H1 (cell line): ENCODE results near the gene ESPNL. TPM values are rescaled to one million over a fixed set of nuclear protein-coding genes. Genes with fewer than 3 reads are reported as not detected.

Experiments
- CTCF ChIA-PET: fragments of 300-600 bp; sonication (Branson Sonifier 250); formaldehyde crosslinking; loops from one replicate; lab custom pipeline; 2021; ENCODE audit not compliant: partially characterized antibody; lab: Charles Lee
- POLR2A ChIA-PET: fragments of 300-600 bp; sonication (Branson Sonifier 250); formaldehyde crosslinking; loops from one replicate; lab custom pipeline; 2021; ENCODE audit warnings: inconsistent platforms; ENCODE audit not compliant: partially characterized antibody; lab: Charles Lee
- DNase-seq, 2 experiments: peaks; one replicate each; pipeline versions ENCODE4 v3.0.0 to v3.0.0-alpha.2; 2010 to 2022; ENCODE audit warnings: low spot score in 2 of 2, low read depth in 1 of 2, mixed read lengths in 1 of 2
- FAIRE-seq: peaks from 2 replicates; lab custom pipeline; 2011; peaks lifted over from hg19 to GRCh38; lab: Jason Lieb, UNC
- H2AFZ ChIP-seq: 2 replicates; pipeline ENCODE4 v1.8.1; 2012; ENCODE audit warnings: low read length, inconsistent platforms
- H2AK5ac ChIP-seq: 2 replicates; pipeline ENCODE4 v1.6.1; 2013; ENCODE audit warnings: low read depth, low read length
- H2BK120ac ChIP-seq: replicated peaks from 2 replicates; pipeline ENCODE3; 2013; ENCODE audit warnings: low read depth, low read length, inconsistent platforms
- H2BK12ac ChIP-seq: 2 replicates; pipeline ENCODE4 v1.6.1; 2013; ENCODE audit warnings: low read depth, low read length
- H2BK15ac ChIP-seq: 2 replicates; pipeline ENCODE4 v1.6.1; 2013; ENCODE audit warnings: low read length
- H2BK20ac ChIP-seq: 2 replicates; pipeline ENCODE4 v1.6.1; 2013; ENCODE audit warnings: low read length
- H2BK5ac ChIP-seq: 2 replicates; pipeline ENCODE4 v1.6.1; 2013; ENCODE audit warnings: low read depth, low read length
- H3K14ac ChIP-seq: 2 replicates; pipeline ENCODE4 v1.6.1; 2013; ENCODE audit warnings: inconsistent platforms; ENCODE audit not compliant: insufficient read length
- H3K18ac ChIP-seq: 2 replicates; pipeline ENCODE4 v1.6.1; 2013; ENCODE audit warnings: low read length; ENCODE audit errors: extremely low read depth
- H3K23ac ChIP-seq: 2 replicates; pipeline ENCODE4 v1.6.1; 2013; ENCODE audit warnings: inconsistent platforms; ENCODE audit not compliant: insufficient read length
- H3K23me2 ChIP-seq: 2 replicates; pipeline ENCODE4 v1.6.1; 2013; ENCODE audit warnings: low read depth, low read length
- H3K27ac ChIP-seq: 2 replicates; pipeline ENCODE4 v1.6.1; 2011; ENCODE audit warnings: low read depth, low read length, inconsistent platforms
- H3K27me3 ChIP-seq, 4 experiments: replicated peaks in 1 of 4; 1 replicate in 1 of 4; 2 replicates in 3 of 4; pipeline versions ENCODE4 v1.6.1 to v1.8.1; 2011 to 2013; ENCODE audit warnings: low read length in 3 of 4, mild to moderate bottlenecking in 3 of 4, inconsistent platforms in 2 of 4, mixed read lengths in 2 of 4, moderate library complexity in 1 of 4; ENCODE audit not compliant: control insufficient read depth in 3 of 4, insufficient read depth in 3 of 4; ENCODE audit errors: extremely low read depth in 1 of 4
- H3K36me3 ChIP-seq, 4 experiments: 2 replicates each; pipeline versions ENCODE4 v1.6.1 to v1.8.1; 2011 to 2013; ENCODE audit warnings: mild to moderate bottlenecking in 4 of 4, low read length in 3 of 4, moderate library complexity in 2 of 4, control low read depth in 1 of 4, inconsistent platforms in 1 of 4; ENCODE audit not compliant: insufficient read depth in 4 of 4, control insufficient read depth in 2 of 4
- H3K4ac ChIP-seq: replicated peaks from 2 replicates; pipeline ENCODE3; 2013; ENCODE audit warnings: low read length, low read depth, mixed read lengths, inconsistent platforms; ENCODE audit not compliant: insufficient read length
- H3K4me1 ChIP-seq, 4 experiments: replicated peaks in 1 of 4; 1 replicate in 1 of 4; 2 replicates in 3 of 4; pipeline versions ENCODE4 v1.6.1 to v1.8.1; 2011 to 2013; ENCODE audit warnings: low read length in 3 of 4, inconsistent platforms in 2 of 4, mixed read lengths in 1 of 4; ENCODE audit not compliant: insufficient read depth in 4 of 4, control insufficient read depth in 3 of 4
- H3K4me2 ChIP-seq, 2 experiments: 2 replicates each; pipeline versions ENCODE4 v1.6.1 to v1.8.1; 2011 to 2013; ENCODE audit warnings: low read depth in 2 of 2, low read length in 2 of 2, control low read depth in 1 of 2, inconsistent platforms in 1 of 2, mild to moderate bottlenecking in 1 of 2; ENCODE audit not compliant: insufficient read depth in 1 of 2
- H3K4me3 ChIP-seq, 4 experiments: fragments of 200-600, 300-600 bp in 1 of 4; sonication (generic), shearing (Covaris generic), sonication (Bioruptor Twin) in 1 of 4; 2 replicates each; pipeline versions ENCODE4 v1.5.1 to v1.8.1; 2011 to 2016; ENCODE audit warnings: low read length in 4 of 4, low read depth in 3 of 4, control low read depth in 2 of 4, inconsistent platforms in 2 of 4, mild to moderate bottlenecking in 2 of 4, mixed read lengths in 1 of 4, moderate library complexity in 1 of 4; ENCODE audit not compliant: insufficient read depth in 2 of 4; ENCODE audit errors: extremely low read depth in 1 of 4
- H3K56ac ChIP-seq: replicated peaks from 2 replicates; pipeline ENCODE3; 2013; ENCODE audit warnings: low read depth, mild to moderate bottlenecking, mixed read lengths, low read length, inconsistent platforms; ENCODE audit not compliant: insufficient read length
- H3K79me1 ChIP-seq: 2 replicates; pipeline ENCODE4 v1.6.1; 2013; ENCODE audit warnings: low read depth, low read length, control low read depth
- H3K79me2 ChIP-seq, 2 experiments: 2 replicates each; pipeline versions ENCODE4 v1.6.1 to v1.8.1; 2012 to 2013; ENCODE audit warnings: low read length in 2 of 2, mild to moderate bottlenecking in 2 of 2, inconsistent platforms in 1 of 2; ENCODE audit not compliant: insufficient read depth in 2 of 2, control insufficient read depth in 1 of 2
- H3K9ac ChIP-seq, 4 experiments: replicated peaks in 1 of 4; 1 replicate in 1 of 4; 2 replicates in 3 of 4; pipeline versions ENCODE4 v1.6.1 to v1.8.1; 2011 to 2013; ENCODE audit warnings: low read depth in 3 of 4, low read length in 3 of 4, control low read depth in 2 of 4, mild to moderate bottlenecking in 2 of 4, moderate library complexity in 2 of 4, inconsistent platforms in 1 of 4; ENCODE audit errors: extremely low read depth in 1 of 4
- H3K9me3 ChIP-seq, 2 experiments: 2 replicates each; pipeline versions ENCODE4 v1.6.1 to v1.8.1; 2012 to 2013; ENCODE audit warnings: mild to moderate bottlenecking in 2 of 2, moderate library complexity in 2 of 2, control low read depth in 1 of 2, inconsistent platforms in 1 of 2, low read depth in 1 of 2, low read length in 1 of 2, mixed read lengths in 1 of 2; ENCODE audit not compliant: insufficient read depth in 2 of 2
- H4K20me1 ChIP-seq, 2 experiments: replicated peaks in 1 of 2; 2 replicates each; pipeline versions ENCODE3 to v1.8.1; 2011 to 2013; ENCODE audit warnings: inconsistent platforms in 2 of 2, low read length in 2 of 2, mild to moderate bottlenecking in 1 of 2; ENCODE audit not compliant: insufficient read depth in 2 of 2, control insufficient read depth in 1 of 2
- H4K5ac ChIP-seq: 2 replicates; pipeline ENCODE4 v1.6.1; 2013; ENCODE audit warnings: low read length, low read depth, mixed read lengths, inconsistent platforms; ENCODE audit not compliant: insufficient read length
- H4K8ac ChIP-seq: 2 replicates; pipeline ENCODE4 v1.8.0; 2013; ENCODE audit warnings: mild to moderate bottlenecking, moderate library complexity, low read length, inconsistent platforms; ENCODE audit not compliant: insufficient read depth; ENCODE audit errors: extremely low read depth
- H4K91ac ChIP-seq: replicated peaks from 2 replicates; pipeline ENCODE3; 2013; ENCODE audit warnings: low read length, mixed read lengths, inconsistent platforms; ENCODE audit not compliant: insufficient read length
- EZH2 ChIP-seq: fragments of 200-600 bp; sonication (generic); IDR thresholded peaks from 2 replicates; pipeline ENCODE4 v1.7.1; 2012; ENCODE audit warnings: low read depth, mild to moderate bottlenecking, moderate library complexity, low read length, inconsistent platforms; ENCODE audit not compliant: severe bottlenecking
- HDAC2 ChIP-seq, 2 experiments: fragments of 300-600 bp in 1 of 2; sonication (generic) in 1 of 2; IDR thresholded peaks; 2 replicates each; pipeline ENCODE4 v1.6.1; 2011 to 2012; ENCODE audit warnings: low read depth in 2 of 2, low read length in 2 of 2, mild to moderate bottlenecking in 2 of 2, moderate library complexity in 2 of 2, borderline replicate concordance in 1 of 2, inconsistent platforms in 1 of 2
- RAD21 ChIP-seq, 2 experiments: IDR thresholded peaks in 1 of 2; conservative IDR thresholded peaks in 1 of 2; 2 replicates each; pipeline ENCODE4 v1.6.1; 2011; ENCODE audit warnings: low read depth in 2 of 2, low read length in 2 of 2, improper control_type of control experiment in 1 of 2, inconsistent platforms in 1 of 2, mild to moderate bottlenecking in 1 of 2, moderate library complexity in 1 of 2
- SP4 ChIP-seq: IDR thresholded peaks from 2 replicates; pipeline ENCODE4 v1.6.1; 2012; ENCODE audit warnings: low read length, inconsistent platforms
- WGBS, 2 experiments: shearing (Covaris generic) in 1 of 2; methylation state at CpG; one replicate each; pipeline versions ENCODE4 v1.1.6 to v1.1.7; 2013 to 2015; ENCODE audit warnings: low lambda C conversion rate in 2 of 2, mixed read lengths in 2 of 2, inconsistent platforms in 1 of 2, low coverage in 1 of 2, missing lambda C conversion rate in 1 of 2; ENCODE audit not compliant: insufficient replicate concordance in 2 of 2, insufficient coverage in 1 of 2, insufficient read length in 1 of 2; ENCODE audit errors: extremely low coverage in 1 of 2, missing lambda C conversion rate in 1 of 2; 5-methylcytosine and 5-hydroxymethylcytosine counted together
- polyA plus RNA-seq, 7 experiments: library from polyadenylated mRNA; depleted of rRNA in 3 of 7; stranded (reverse) in 5 of 7; unstranded in 2 of 7; fragments of >200 nt in 5 of 7; fragments of 200-250 nt in 2 of 7; gene quantifications; 1 replicate in 5 of 7; 2 replicates in 1 of 7; 4 replicates in 1 of 7; pipeline versions ENCODE4 v1.2.1 to v1.2.3, GENCODE V29; 2011 to 2013; ENCODE audit warnings: missing spikeins in 2 of 7, mixed read lengths in 2 of 7
- total RNA-seq: library from RNA; stranded (reverse); fragmentation: NEBNext Ultra II Directional; extraction: Animal tissue kit (Norgen Biotek cat#: 25700); gene quantifications from 2 replicates; pipeline ENCODE4 v1.2.1, GENCODE V29; 2021
- TF ChIP-seq, protein P1 (sequence below): IDR thresholded peaks from 2 replicates; pipeline ENCODE4 v1.6.1; 2012; ENCODE audit warnings: inconsistent platforms

The ESPNL gene
- total and polyA plus RNA-seq, 2 of the 8 experiments (the other 6 are each of a cell fraction or from before 2014, with no cell fraction given): 0.68 to 1.3 TPM

DNA sequence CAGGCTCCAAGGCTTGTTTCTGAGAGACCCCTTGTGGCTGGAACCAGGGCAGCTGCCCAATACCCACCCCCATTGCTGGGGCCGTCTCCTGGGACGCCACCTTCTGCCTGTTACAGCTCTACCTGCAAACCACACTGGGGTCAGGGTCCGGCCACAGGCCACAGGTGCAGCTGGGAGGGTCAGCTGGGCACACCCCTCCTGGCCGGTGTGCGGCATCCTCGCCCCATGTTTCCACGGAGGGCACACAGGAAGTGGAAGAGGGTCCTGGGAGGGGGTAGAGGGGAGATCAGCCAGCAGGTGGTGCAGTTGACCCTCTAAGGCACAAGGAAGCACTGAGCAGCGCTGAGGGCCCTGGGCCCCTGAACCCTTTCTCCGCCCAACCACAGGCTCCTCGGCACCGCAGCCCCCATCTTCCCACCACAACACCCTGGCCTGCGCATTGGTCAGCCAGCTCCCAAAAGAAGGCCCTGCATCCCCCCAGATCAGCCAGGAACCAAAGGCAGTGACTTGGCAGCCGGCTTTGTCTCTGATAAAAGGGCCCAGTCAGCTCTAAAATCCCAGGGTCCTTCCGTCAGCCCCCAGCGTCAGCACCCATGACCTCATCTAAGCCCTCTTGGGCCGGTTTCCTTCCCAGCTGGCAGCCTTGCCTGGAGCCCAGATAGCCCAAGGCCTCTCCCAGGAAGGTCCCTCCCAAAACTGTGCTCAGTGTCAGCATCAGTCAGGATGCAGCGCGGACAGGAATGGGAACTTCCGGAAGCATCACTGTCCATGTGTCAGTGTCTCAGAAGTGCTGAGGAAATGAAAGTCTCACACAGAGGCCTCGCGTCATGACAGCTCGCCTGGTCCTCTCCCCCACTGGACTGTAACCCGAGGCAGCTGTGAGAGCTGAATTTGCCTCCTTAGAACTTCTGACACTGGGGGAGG lies 60.3 kb downstream of the ESPNL start:
- FAIRE-seq: no peak
- peaks cover 21 to 67% (median 50%) of the 10 kb centered on the region in 4 experiments for H3K27me3 ChIP-seq
- TF ChIP-seq RAD21 (IDR thresholded peaks at IDR 0.05 in 1 of 2, conservative IDR thresholded peaks at IDR 0.05 in 1 of 2; ENCODE audit: low read depth in 2 of 2, low read length in 2 of 2): peak; percentile 15 to 41
- TF ChIP-seq SP4: no peak
- no peak for TF ChIP-seq EZH2
- 0 out of 4 replicates have a peak, but pooled peaks of 1 of the 2 experiments have one; percentile 16 for TF ChIP-seq HDAC2 (IDR thresholded peaks at IDR 0.05; ENCODE audit: borderline replicate concordance in 1 of 2, low read depth in 2 of 2, low read length in 2 of 2)
- TF ChIP-seq, protein P1, sequence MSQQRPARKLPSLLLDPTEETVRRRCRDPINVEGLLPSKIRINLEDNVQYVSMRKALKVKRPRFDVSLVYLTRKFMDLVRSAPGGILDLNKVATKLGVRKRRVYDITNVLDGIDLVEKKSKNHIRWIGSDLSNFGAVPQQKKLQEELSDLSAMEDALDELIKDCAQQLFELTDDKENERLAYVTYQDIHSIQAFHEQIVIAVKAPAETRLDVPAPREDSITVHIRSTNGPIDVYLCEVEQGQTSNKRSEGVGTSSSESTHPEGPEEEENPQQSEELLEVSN: no peak

More for the DNA sequence above, 60.3 kb downstream of the ESPNL start:
- Histone ChIP-seq H3K18ac (no peak overlapping the region), H3K23me2 (peaks cover 13% of the 10 kb centered on the region; the same call in 1 of the 2 replicates), H3K79me2 (no peaks in the 10 kb centered on the region), H2BK120ac (no peak overlapping the region), H3K14ac (no peak overlapping the region), H3K56ac (no peak overlapping the region), H4K91ac (no peak overlapping the region), H3K4me2 (peak overlapping the region in 1 of 2 experiments; percentile 46; a peak in 1 of 4 replicates), H3K36me3 (no peaks in the 10 kb centered on the region; a peak in 1 of 8 replicates), H2AFZ (no peak overlapping the region), H3K4me3 (no peak overlapping the region; a peak in 2 of 8 replicates), H4K5ac (no peak overlapping the region), H3K27ac (no peak overlapping the region), H3K4me1 (peaks cover 0 to 21% (median 5%) of the 10 kb centered on the region in 4 experiments; a peak in 5 of 7 replicates), H2BK20ac (0 out of 2 replicates have a peak overlapping the region, but pooled peaks have one; percentile 0), H2BK12ac (no peak overlapping the region; the same call in 1 of the 2 replicates), H3K9me3 (no peaks in the 10 kb centered on the region), H3K23ac (no peak overlapping the region), H2BK5ac (no peak overlapping the region; the same call in 1 of the 2 replicates), H2BK15ac (no peak overlapping the region), H4K8ac (no peak overlapping the region; the same call in 1 of the 2 replicates), H3K9ac (no peak overlapping the region), H4K20me1 (peaks cover 6% of the 10 kb centered on the region in 2 experiments), H2AK5ac (no peak overlapping the region), H3K79me1 (no peaks in the 10 kb centered on the region), H3K4ac (no peak overlapping the region)
- ChIA-PET POLR2A (interaction anchor here (1.0 to 2.0 kb wide), 2 partner anchors 9 to 75 kb away, joined by 3 to 8 read pairs; no protein-coding TSS in a partner anchor), CTCF (interaction anchor here (0.5 to 2.3 kb wide), 23 partner anchors 9 to 180 kb away, joined by 3 to 15 read pairs (median 3); no protein-coding TSS in a partner anchor)
- peak; percentile 15 to 74 for DNase-seq
- 80% methylated on average over 23 of the region's 23 CpGs; no CpG with 5 or more reads in 1 of the 2 experiments for WGBS, 2 experiments
